HG03442 (cell line): ENCODE measurements around the gene MIOX.

Experiments used
- ATAC-seq: cut with Tn5 transposase; IDR thresholded peaks from one replicate; pipeline ENCODE4 v1.9.1; 2021; ENCODE audit warnings: mild to moderate bottlenecking, moderate library complexity; ENCODE audit not compliant: unreplicated experiment

Gene MIOX

DNA sequence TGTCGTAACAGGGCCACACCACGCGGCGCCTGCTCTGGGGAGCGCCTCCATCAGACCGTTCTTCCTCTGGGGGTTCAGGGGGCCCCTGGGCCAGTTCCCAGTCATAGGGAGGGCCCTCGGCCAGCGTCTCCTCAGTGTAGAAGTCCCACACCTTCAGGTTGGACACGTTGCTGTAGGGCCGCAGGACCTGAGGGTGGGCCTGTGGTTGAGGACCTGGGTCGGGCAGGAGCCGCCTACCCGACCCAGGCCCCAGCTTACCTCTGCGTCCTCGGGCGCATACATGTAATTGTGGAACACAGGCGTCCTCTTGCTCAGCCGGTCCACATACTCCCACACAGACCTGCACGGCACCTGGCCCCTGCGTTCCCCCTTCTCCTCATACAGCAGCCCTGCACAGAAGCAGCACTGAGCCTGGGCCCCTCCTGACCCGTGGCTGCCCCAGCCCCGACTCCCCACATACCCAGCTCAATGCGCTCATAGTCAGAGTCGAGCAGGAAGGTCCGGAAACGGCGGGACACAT, 32.0 kb upstream of the MIOX start:
- ATAC-seq = no peak

DNA sequence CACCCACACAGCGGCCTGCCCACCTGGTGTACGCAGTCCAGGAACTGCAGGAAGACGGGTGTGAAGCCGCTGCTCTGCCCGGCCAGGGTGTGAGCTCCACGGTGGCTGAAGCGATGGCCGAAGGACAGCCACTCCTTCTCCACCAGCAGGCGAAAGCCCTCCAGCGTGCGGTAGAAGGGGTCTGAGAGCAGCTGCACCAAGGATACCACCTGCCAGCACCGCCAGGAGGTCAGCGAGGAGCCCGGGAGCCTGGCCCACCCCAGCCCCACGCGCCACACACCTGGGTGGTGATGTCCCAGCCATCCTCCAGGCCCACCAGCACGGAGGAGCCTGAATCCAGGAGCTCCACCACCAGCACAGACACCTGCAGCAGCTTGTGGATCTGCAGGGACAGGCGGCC, 31.5 kb upstream of the MIOX start:
- ATAC-seq = no peak

DNA sequence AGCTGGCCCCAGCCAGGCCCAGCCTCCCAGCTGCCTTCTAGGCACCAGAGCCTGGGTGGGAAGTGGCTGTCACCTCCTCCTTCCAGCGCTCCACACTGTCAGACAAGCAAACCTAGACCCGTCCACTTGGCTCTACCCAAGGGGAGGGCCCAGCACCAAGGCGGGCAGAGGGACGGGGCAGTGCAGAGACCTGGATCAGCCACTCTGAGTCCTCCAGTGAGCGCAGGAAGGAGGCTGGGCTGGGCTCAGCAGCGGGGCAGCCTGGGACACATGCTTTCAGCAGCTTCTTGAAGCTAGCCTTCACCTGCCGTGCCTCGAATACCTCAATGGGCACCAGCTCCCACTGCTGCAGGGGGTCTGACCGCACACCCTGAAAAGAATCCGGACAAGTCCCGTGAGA, 30.6 kb upstream of the MIOX start:
- no peak for ATAC-seq

DNA sequence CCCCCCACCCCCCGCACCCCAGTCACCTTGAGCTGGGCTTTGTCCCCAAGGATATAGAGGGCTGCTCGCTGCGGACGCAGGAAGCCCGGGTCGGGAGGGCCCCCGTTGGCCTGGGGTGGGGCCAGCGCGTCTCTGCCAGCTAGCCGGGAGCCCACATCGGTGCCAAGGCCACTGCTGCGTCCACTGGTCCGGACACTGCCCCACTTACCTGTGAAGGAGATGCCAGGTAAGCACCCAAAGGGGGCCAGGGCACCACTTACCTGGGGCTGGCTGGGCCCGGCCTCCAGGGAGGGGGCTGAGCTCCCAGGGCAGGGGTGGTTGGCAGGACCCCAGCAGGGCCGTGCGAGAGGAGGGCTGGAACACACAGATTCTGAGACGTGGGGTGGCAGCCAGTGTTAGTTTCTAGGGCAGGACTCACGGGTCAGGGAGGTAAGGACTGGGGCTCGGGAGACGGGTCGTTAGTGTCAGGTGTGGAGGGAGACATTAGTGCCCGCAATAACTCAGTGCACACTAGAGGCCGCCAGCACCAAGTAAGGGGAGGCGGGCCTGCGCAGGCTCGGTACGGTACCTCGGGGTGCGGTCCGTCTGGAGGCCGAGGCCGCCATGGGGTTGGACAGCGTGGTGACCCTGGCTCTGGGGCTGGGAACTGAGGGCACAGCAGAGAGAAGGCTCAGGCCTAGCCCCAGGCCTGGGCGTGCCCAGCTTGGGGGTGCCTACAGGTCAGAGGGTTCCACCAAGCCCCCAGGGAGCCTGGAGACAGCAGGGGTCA, 30.0 kb upstream of the MIOX start:
- no peak for ATAC-seq

DNA sequence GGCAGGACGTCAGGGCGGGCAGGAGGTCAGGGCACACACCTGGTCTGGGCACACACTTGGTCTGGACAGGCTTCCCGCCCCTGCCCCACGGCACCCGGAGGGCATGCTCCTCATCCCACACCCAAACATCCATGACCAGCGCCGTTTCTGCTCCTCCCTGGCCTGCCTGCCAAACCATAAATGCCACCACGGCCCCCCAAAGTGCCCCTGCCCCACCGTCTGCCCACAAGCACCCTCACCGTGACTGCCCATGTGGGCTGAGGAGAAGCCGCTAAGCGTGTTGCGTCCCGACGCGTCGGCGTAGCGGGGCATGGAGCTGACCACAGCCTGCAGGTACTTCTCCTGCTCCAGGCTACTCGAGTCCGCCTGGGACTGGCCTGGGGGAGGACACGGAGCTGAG, 27.6 kb upstream of the MIOX start:
- no peak for ATAC-seq

DNA sequence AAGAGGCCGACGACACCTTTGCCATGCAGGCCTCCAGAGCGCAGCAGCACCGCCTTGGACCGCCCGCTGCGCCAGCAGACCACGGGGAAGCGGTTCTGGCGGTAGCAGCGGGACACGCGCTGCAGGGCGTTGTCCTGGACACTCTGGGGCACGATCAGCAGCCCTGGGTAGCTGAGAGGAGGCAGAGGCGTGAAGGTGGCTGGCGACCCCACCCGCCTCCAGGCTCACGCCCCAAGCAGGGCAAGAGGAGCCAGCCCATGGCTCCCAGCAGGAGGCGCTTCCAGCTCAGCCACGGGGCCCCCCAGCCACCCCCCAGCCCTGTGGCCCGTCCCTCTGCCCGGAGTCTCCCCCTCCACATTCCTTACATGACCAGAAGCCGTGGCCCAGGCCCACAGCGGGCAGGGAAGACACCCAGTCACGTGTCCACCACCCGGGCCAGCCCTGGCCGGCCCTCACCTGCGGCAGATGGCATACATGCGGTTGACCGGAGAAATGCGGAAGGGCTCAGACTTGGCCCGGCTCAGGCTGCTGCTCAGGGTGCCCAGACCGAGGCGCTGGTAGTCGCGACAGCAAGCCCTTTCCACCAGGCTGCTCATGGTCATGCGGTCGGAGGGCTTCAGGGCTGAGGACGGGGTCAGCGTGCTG, 27.0 kb upstream of the MIOX start:
- ATAC-seq = no peak

DNA sequence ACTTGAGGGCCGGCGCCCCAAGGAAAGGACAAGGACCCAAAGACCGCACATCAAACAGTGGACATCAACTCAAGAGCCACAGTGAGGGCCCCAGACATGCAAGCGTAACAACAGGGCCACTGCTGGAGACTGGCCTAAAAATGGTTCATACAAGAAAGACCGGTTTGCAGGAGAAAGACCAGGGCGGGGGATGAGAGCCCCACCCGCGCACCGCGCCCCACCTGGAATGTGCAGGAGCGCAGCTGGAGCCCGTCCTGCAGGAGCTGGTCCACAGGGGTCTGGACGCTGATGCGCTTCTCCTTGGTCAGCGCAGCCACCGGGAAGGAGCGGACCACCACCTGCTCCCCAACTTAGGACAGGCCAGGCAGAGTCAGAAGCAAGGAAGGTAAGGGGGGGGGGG, 25.7 kb upstream of the MIOX start:
- no peak for ATAC-seq

DNA sequence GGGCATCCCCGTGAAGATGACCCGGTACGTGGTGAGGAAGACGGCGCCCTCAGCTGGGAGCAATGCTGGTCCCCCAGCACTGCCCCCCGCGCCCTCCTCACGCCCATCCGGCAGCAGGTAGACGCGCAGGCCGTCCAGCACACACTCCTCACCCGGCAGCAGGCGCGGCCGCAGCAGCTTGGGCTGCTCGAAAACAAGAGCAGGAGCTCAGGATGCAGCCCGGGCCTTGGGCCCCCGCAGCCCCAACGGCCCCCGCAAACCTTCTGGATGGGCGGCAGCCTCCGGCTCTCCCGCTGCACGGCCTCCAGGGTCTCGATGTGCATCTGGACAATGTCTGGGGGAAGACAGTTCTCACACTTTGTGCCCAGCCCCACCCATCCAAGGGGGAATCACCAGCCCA, 25.1 kb upstream of the MIOX start:
- no peak for ATAC-seq

DNA sequence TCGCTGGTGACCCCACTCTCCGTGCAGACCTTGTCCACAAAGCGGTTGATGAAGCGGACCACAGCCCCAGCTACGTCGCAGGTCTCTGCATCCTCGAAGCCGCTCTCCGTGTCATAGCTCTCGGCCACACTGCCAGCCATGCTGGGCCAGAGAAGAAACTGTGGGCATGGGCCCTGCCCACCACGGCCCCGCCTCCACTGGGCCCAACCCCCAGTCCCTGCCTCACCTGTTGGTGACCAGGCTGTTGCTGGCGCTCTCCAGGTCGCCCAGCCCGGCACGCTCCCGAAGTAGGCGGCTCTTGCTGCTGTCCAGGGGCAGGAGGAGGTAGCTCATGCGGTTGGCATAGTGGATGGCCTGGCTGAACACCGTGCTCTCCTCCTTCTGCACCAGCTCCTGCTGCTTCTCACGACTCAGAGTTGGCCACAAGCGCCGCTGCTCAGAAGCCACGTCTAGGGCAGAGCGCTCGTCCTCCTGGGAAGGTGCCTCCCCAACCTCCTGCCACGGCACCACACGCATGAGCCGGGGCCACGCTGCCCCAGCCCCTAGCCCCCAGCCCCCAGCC, 24.6 kb upstream of the MIOX start:
- no peak for ATAC-seq

DNA sequence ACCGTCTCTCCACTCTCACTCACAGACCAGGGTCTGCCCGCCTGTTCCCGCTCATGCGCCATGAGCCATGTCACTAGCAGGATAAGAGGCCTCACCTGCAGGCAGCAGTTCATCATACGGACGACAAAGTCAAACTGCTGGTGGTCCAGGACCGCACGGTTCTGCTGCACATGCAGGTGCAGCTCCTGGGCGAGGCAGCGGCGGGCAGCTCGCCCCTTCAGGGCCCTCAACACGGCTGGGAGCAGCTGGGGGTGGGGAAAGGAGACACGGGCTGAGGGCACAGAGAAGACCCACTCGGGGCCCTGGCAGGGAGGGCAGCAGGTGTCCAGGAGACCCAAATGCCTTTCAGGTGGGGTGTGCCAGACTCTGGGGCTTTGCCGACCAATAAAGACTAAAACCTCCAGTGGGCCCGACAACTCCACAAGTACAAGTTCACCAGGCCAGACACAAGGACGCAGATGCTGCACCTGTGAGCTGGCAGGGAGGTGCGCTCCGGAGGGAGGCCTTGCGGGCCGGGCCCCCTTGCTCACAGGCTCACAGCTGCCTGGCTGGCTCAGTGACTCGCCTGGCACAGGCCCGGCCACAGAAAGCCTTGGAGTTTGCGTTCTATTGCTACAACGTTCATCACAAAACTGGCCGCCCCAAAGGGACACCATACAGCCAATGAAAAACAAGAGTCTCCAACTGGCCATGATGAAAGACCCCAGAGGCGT, 23.3 kb upstream of the MIOX start:
- no peak for ATAC-seq

DNA sequence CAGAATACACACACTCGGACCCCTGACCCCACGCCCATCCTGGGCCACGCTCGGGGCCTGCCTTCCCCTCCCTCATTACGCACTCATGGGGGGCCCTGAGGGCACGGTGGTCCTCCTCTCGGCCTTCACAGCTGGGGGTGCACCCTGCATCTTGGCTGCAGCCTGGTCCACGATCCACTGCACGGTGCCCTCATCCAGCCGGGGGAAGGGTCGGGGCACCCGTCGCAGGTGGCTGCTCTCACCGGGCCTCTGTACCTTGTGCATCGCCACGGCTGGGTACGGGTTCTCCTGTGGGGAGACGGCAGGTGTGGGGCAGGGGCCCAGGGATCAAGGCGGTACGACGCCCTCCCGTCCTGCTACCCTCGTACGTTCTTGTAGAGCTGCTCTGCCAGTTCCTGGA, 22.2 kb upstream of the MIOX start:
- ATAC-seq = no peak

DNA sequence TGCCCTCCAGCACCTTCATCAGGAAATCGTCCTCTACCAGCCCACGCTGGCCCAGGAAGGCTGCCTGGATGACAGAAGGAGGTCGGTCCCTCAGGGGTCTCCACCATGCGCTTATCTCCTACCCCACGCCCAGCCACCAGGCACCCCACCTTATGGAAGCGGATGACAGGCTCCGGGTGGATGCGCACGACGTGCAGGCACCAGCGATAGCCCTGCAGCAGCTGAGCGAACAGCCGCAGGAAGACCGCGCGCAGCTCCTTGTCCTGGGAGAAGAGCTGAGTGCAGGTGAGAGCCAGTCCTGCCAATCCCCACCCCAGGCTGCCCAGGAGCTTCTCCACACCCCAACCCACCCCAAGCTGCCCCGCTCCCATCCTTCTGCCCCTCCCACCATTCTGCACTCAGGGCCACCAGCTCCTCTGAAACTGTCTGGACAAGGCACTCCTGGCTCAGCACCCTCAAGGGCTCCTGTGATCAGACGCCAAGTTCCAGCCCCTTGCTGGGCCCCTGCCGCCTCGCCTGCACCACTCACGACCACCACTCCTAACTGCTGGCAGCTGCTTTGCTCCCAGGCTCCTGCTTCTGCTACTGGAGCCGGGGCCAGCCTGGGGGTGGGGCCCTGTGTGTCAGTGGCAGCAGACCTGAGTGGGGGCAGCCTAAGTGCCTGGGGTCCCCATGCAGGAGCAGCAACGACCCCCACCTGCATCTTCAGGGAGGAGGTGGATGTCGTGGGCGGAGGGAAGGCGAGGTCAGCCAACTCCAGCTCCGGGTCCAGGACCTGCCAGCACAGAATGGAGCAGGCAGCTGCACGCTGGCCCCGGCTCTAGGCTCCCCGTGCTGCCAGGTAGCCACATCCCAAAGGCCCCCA, 21.4 kb upstream of the MIOX start:
- ATAC-seq = no peak

DNA sequence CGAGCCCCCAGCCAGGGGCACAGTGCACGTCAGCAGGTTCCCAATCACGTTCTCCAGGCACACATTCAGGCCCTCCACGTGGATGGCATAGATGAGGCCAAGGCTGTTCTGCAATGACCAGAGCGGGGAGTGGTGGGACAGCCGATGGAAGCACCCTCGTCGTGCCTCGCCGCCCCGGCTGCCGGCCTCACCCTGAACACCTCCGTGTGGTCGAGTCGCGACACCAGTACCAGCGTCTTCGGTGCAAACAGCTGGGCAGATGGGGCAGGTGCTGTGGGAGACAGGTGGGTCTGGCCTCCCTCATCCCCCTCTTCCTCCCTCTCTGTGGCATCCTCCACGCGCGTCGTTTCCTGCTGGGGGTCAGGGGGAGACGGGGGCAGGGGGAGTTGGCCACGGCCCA, 19.3 kb upstream of the MIOX start:
- no peak for ATAC-seq

DNA sequence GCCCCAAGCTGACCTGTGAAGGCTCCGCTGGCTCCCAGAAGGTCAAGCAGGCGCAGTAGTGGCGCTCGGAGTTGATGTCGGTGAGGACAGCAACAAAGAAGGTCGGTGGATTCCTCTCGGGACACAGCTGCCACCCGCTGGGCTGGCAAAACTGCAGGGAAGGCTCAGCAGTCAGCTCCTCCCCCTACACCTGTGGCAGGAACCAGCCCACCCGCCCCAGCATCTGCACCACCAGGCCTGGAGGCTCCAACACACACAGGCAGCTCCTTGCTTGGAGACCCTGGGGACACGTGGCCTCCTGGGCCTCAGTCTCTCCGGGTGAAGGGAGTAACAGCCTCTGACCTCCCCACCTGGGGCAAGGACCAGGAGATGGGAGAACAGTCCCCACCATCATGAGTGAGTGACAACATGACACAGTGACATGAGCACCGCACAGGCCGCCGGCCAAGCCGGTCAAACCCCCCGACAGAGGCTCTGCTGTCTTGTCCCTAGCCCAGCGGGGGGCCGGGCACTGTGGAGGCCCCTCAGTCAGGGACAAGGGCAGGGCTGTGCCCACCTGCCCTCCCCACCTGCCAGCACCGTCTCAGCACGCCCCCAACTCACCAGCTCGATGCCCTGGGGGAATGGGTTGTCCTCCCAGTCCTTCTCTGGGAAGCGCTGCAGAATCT, 18.8 kb upstream of the MIOX start:
- no peak for ATAC-seq

DNA sequence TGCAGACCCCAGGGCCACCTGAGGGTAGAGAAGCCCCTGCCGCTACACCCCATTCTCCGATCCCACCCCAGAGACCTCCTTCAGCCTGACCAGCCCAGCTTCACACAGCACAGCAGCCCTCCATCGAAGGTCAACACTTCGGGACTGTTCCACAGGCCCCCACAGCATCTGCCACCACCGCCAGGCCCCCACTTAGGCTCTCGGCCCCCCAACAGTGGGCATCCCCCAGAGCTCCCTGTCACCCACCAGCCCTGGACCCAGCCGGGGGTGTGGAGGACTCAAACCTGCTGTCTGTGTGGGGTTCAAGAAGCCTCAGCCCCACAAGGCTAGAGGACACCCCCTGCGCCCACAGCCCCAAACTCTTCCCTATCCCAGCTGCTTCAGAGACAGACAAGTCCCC, 18.0 kb upstream of the MIOX start:
- ATAC-seq = no peak

DNA sequence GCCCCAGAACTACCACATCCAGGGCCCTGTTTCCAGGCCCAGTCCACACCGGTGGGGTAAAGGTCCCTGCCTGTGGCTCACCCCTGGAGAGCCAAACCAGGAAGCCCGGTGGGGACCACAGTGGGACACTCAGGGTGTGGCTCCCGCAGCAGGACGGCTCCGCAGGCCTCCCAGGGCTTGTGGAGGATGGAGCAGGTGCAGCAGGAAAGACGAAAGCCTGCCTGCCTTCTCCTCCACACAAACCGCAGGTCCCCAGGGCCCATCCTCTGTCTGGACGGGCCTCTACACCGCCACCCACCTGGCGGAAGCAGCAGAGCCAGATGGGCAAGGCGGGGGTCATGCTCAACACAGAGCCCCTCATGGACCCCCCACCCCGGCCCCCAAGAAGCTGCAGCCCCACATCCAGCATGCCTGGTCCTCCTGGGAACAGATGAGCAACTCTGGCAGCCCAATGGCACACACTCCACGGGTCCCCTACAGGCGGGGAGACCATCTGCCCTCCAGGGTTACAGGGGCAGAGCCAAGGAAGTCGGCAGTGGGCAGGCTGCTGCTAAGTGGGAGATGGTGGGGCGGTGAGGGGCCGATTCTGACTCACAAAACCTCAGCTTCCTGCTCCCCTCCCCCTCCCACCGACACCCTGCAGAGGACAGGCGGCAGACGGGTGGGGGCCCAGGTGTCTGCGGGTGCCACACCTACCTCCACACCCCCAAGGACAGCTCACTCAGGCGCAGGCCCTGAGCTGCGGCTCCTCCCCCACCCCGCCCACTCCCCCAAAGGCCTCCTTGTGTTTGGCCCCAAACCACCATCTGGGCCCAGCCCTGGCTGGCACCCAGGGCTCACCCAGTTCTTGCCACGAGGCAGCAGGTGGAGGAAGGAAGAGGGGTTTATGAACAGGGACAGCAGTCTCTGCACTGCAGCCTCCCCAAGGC, 17.0 kb upstream of the MIOX start:
- peak; percentile 40 for ATAC-seq

DNA sequence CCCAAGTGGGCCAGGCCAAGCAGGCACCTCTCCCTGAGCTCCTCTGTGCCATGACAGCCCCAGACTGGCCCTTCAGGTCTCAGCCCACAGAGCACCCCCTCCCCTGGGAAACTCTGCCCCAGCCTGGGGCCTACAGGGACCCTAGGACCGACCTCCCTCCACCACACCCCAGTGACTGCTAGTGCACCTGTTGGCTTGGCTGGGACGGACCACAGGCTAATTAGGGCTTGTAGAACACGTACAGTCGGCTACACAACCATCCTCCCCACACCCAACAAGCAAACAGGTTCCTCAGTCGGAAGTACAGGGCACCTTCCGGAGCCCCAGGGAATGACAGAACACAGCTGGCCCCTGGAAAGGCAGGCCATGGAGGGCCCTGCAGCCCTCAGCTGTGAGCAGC, 16.2 kb upstream of the MIOX start:
- no peak for ATAC-seq

DNA sequence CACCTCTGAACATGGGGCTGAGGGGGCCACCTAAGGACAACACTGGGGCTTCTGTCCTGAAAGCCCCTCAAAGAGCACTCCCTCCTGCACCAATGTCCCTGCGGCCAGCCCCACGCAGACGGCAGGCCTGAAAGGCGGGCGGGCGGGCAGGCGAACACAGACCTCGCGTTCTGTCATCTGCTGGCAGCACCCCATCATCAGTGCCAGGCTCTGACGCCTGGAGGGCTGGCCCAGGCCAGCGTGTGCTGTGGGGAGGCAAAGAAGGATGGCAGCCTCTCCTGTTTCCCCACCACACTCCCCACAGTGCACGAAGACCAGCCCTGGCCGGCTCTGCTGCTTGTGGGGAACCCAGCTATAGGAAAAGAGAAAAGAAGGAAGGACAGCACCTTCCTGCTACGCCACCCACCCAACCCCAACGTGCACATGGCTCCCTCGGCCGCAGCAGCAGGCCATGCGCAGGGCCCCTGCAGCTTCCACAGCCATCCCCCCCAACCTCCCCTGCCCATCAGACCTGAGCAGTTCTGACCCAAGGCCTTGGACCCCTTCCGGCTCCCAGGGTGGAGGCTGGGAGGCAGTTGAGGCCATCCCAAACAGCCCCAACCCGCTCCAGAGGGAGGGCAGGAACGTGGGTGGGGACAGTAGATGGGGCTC, 15.3 kb upstream of the MIOX start:
- no peak for ATAC-seq

DNA sequence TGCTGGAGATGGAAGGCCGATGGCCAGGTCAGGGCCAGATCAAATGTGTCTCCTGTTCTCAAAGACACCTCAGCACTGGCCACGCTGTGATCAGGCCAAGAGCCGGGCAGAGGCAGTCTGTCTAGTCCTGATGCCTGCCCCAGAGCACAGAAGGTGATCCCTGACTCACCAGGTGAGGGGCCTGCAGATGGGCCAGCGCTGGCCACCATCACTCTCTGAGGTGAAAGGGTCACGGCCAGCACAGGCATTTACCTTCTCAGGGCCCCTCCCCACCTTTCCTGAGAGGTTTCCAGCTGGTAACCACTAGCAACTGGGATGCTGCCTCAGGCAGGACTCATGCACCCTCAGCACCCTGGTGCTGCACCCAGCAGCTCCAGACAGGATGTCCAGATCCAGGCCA, 14.7 kb upstream of the MIOX start:
- no peak for ATAC-seq
